ENCODE data around the gene TBCD. TPM values are rescaled to one million over a fixed set of nuclear protein-coding genes. Genes with fewer than 3 reads are reported as not detected.

Gene TBCD
- total RNA-seq, 1 experiment from 2014 or later = 173 TPM

GRCh38 chr17:82716203-82717010 lies 35.5 kb upstream of the TBCD start, which contains the start of gene FN3KRP:
Gene FN3KRP (plus strand): TSS chr17:82716706. CDS start chr17:82716756, 50 bp downstream.
- ATAC-seq = peak; percentile 88
- no peak for TF ChIP-seq JUN (CRISPR knock-in tag; IDR thresholded peaks at IDR 0.05)
- peak; percentile 27; the same call in 1 of the 2 replicates for TF ChIP-seq GABPB1 (CRISPR knock-in tag; IDR thresholded peaks at IDR 0.05)
- TF ChIP-seq ZNF425 (CRISPR knock-in tag; conservative IDR thresholded peaks at IDR 0.05) = no peak
- TF ChIP-seq E2F5 (CRISPR knock-in tag; IDR thresholded peaks at IDR 0.05) = peak; percentile 61; the same call in 1 of the 2 replicates
- peak; percentile 18; the same call in 1 of the 2 replicates for TF ChIP-seq FOXP1 (CRISPR knock-in tag; IDR thresholded peaks at IDR 0.05; ENCODE audit: borderline replicate concordance)
- peak; percentile 72; the same call in 1 of the 2 replicates for TF ChIP-seq E2F4 (CRISPR knock-in tag; IDR thresholded peaks at IDR 0.05; ENCODE audit: borderline replicate concordance, low read depth)
- TF ChIP-seq ZBTB43 (CRISPR knock-in tag; IDR thresholded peaks at IDR 0.05) = no peak
- 0 out of 2 replicates have a peak, but pooled peaks have one; percentile 45 for TF ChIP-seq FOXK1 (CRISPR knock-in tag; IDR thresholded peaks at IDR 0.05)
- TF ChIP-seq MAX (CRISPR knock-in tag; IDR thresholded peaks at IDR 0.05) = peak; percentile 56; the same call in 1 of the 2 replicates
- peak; percentile 23; the same call in 1 of the 2 replicates for TF ChIP-seq ARID4B (CRISPR knock-in tag; IDR thresholded peaks at IDR 0.05; ENCODE audit: borderline replicate concordance)
- peak; percentile 30; the same call in 1 of the 2 replicates for TF ChIP-seq HMGXB4 (CRISPR knock-in tag; IDR thresholded peaks at IDR 0.05)
- peak; percentile 51; the same call in 1 of the 2 replicates for TF ChIP-seq SP1 (CRISPR knock-in tag; conservative IDR thresholded peaks at IDR 0.05)
- TF ChIP-seq CREM (CRISPR knock-in tag; IDR thresholded peaks at IDR 0.05) = 0 out of 2 replicates have a peak, but pooled peaks have one; percentile 53
- Mint-ChIP-seq H3K9me3 (no peaks in the 10 kb centered on the region), H3K27ac (peak within 1 kb of the TSS; percentile 76), H3K36me3 (peaks cover 9% of the 10 kb centered on the region; the same call in 1 of the 2 replicates), H3K4me1 (peaks cover 13% of the 10 kb centered on the region), H3K27me3 (ENCODE audit: low read depth) (peaks cover 28% of the 10 kb centered on the region), H3K4me3 (peak within 1 kb of the TSS; percentile 89)
- ChIA-PET CTCF (interaction anchor here (0.6 to 1.9 kb wide), 15 partner anchors 9 to 696 kb away, joined by 3 to 15 read pairs (median 4); partner anchors contain the start of gene GPS1), POLR2A (interaction anchor here (0.6 to 1.8 kb wide), 4 partner anchors 21 to 106 kb away, joined by 3 to 7 read pairs (median 4); no protein-coding TSS in a partner anchor)
- peak; percentile 94 for DNase-seq (ENCODE audit: low spot score)
